Left lung (tissue), 10 donors: ENCODE data around the gene GPR42. TPM values are rescaled to one million over a fixed set of nuclear protein-coding genes. Genes with fewer than 3 reads are reported as not detected.

Experiments
- ATAC-seq: fragments of 200-7000 bp; cut with Tn5 transposase; one replicate; pipeline ENCODE4 v1.9.1; 2020; ENCODE audit warnings: moderate library complexity
- DNase-seq, 4 donors: peaks; one replicate each; pipeline ENCODE4 v3.0.0-alpha.2; 2013 to 2020
- H3K27ac ChIP-seq, 2 donors: fragments of 200-600 bp; sonication (generic) in 1 of 2; one replicate each; pipeline versions ENCODE4 v1.5.0 to v1.8.0; 2020 to 2021
- H3K27me3 ChIP-seq, 2 donors: fragments of 200-600 bp; sonication (generic) in 1 of 2; one replicate each; pipeline versions ENCODE4 v1.5.0 to v1.8.0; 2020 to 2021
- H3K36me3 ChIP-seq, 2 donors: fragments of 200-600 bp; sonication (generic) in 1 of 2; one replicate each; pipeline versions ENCODE4 v1.5.0 to v1.8.0; 2020 to 2021
- H3K4me1 ChIP-seq, 2 donors: fragments of 200-600 bp; one replicate each; pipeline ENCODE4 v1.8.0; 2021
- H3K4me3 ChIP-seq, 2 donors: fragments of 200-600 bp; sonication (generic) in 1 of 2; one replicate each; pipeline versions ENCODE4 v1.5.0 to v1.8.0; 2020 to 2021; ENCODE audit warnings: mild to moderate bottlenecking in 1 of 2
- H3K9me3 ChIP-seq, 2 donors: fragments of 200-600 bp; sonication (generic) in 1 of 2; one replicate each; pipeline versions ENCODE4 v1.5.0 to v1.8.0; 2020 to 2021
- intact Hi-C, 2 donors: fragments of 100-400 bp; cut with DNase I; formaldehyde crosslinking; loops; one replicate each; pipeline versions ENCODE4 v1.11.2 to v1.14.2; 2022
- polyA plus RNA-seq, 6 donors: library from polyadenylated mRNA; unstranded; fragments of 120-200 nt; gene quantifications; one replicate each; pipeline ENCODE4 v1.2.1, GENCODE V29; 2013; ENCODE audit not compliant: insufficient read length in 6 of 6
- total RNA-seq, 2 donors: library from RNA; stranded (reverse); fragmentation: NEBNext Ultra II Directional; extraction: Animal tissue kit (Norgen Biotek cat#: 25700); gene quantifications; one replicate each; pipeline ENCODE4 v1.2.1, GENCODE V29; 2021
- TF ChIP-seq, protein P1 (sequence below), 2 donors: fragments of 200-600 bp; sonication (generic) in 1 of 2; IDR thresholded peaks; one replicate each; pipeline versions ENCODE4 v1.5.0 to v1.8.0; 2021; ENCODE audit warnings: antibody characterized with exemption in 2 of 2
- donor health status: DM: no; HTN: yes; CAD: no.
- donor health status: DM: no; HTN: no; CAD: no.

The GPR42 gene
- total and polyA plus RNA-seq, 8 donors: 0.11 to 0.24 (median 0.14) TPM; not detected in 5

DNA sequence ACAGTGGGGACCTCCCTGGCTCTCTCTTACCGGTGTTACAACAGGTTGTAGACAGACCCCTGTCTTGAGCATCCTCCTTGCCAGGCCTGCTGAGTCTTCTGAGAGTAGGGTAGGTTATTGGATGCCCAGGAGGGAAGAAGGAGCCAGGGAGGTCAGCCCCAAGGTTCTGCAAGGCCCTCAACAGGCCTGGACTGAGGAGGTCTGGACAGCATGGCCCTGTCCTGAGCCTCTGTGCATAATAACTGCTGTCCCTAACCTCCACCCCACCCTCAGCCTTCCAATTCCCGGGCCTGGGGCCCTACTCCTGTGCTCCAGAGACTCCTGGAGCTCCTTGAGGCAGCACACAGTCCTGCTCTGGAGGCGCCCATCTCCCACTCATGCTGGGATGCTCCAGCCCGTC, 41.5 kb upstream of the GPR42 start:
- intact Hi-C loops: no loop called here
- H3K4me3 ChIP-seq: peak overlapping the region in 1 of 2 donors; percentile 10
- no peaks in the 10 kb centered on the region for H3K36me3 ChIP-seq
- H3K27me3 ChIP-seq: peaks cover 0 to 50% of the 10 kb centered on the region in 2 donors
- no peak for ATAC-seq
- peak in 1 of 4 donors; percentile 43 for DNase-seq
- peaks cover 0 to 14% of the 10 kb centered on the region in 2 donors for H3K4me1 ChIP-seq
- H3K9me3 ChIP-seq: no peaks in the 10 kb centered on the region
- TF ChIP-seq, protein P1, sequence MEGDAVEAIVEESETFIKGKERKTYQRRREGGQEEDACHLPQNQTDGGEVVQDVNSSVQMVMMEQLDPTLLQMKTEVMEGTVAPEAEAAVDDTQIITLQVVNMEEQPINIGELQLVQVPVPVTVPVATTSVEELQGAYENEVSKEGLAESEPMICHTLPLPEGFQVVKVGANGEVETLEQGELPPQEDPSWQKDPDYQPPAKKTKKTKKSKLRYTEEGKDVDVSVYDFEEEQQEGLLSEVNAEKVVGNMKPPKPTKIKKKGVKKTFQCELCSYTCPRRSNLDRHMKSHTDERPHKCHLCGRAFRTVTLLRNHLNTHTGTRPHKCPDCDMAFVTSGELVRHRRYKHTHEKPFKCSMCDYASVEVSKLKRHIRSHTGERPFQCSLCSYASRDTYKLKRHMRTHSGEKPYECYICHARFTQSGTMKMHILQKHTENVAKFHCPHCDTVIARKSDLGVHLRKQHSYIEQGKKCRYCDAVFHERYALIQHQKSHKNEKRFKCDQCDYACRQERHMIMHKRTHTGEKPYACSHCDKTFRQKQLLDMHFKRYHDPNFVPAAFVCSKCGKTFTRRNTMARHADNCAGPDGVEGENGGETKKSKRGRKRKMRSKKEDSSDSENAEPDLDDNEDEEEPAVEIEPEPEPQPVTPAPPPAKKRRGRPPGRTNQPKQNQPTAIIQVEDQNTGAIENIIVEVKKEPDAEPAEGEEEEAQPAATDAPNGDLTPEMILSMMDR (IDR thresholded peaks at IDR 0.05): no peak
- H3K27ac ChIP-seq: no peak overlapping the region

DNA sequence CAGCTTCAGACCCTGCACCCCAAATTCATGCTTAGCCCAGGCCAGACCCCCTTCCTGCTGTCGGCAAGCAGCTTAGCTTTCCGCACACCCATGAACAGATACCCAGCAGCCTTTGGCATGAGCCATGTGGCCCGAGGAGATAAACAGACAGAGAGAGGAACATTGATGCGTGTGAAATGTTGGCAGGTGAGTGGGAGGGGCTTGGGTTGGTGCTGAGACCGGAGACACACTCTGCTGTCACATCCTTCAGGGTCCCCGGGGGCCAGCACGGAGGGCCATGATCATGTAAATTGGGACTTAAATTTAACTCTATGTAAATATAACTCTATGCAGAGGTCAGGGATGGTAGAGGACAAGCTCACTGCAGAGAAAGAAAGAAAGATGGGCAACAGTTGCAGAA, 40.4 kb upstream of the GPR42 start:
- peaks cover 0 to 12% of the 10 kb centered on the region in 2 donors for H3K4me1 ChIP-seq
- peak in 1 of 4 donors; percentile 29 for DNase-seq
- no peaks in the 10 kb centered on the region for H3K9me3 ChIP-seq
- no peaks in the 10 kb centered on the region for H3K36me3 ChIP-seq
- intact Hi-C loops: no loop called here
- H3K27me3 ChIP-seq: peaks cover 0 to 51% of the 10 kb centered on the region in 2 donors
- ATAC-seq: no peak
- TF ChIP-seq, protein P1 (IDR thresholded peaks at IDR 0.05): no peak
- no peak overlapping the region for H3K27ac ChIP-seq
- H3K4me3 ChIP-seq: no peak overlapping the region

DNA sequence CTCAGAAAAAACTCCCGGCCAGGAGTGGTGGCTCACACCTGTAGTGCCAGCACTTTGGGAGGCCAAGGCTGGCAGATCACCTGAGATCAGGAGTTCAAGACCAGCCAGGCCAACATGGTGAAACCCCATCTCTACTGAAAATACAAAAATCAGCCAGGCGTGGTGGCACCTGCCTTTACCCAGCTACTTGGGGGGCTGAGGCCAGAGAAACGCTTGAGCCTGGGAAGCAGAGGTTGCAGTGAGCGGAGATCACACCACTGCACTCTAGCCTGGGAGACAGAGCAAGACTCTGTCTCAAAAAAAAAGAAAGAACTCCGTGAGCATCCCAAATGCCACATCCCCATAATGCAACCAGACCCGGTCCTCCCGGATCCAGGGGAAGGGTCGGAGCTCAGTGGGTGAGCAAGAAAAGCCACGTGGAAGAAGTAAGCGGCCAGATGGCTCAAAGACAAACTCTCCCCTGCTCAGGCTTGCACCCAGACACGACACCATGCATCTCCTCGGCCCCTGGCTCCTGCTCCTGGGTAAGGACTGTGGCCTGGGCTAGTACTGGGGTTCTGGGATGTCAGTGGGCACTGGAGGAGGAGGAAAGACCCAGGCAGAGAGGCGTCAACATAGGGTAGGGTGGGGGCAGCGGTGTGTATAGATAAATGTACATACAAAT, 39.2 kb upstream of the GPR42 start:
- H3K27ac ChIP-seq: no peak overlapping the region
- no peaks in the 10 kb centered on the region for H3K36me3 ChIP-seq
- intact Hi-C loops: no loop called here
- peaks cover 0 to 12% of the 10 kb centered on the region in 2 donors for H3K4me1 ChIP-seq
- H3K27me3 ChIP-seq: peaks cover 0 to 51% of the 10 kb centered on the region in 2 donors
- peak in 1 of 4 donors; percentile 41 for DNase-seq
- no peak for ATAC-seq
- no peaks in the 10 kb centered on the region for H3K9me3 ChIP-seq
- no peak overlapping the region for H3K4me3 ChIP-seq
- TF ChIP-seq, protein P1 (IDR thresholded peaks at IDR 0.05): no peak

DNA sequence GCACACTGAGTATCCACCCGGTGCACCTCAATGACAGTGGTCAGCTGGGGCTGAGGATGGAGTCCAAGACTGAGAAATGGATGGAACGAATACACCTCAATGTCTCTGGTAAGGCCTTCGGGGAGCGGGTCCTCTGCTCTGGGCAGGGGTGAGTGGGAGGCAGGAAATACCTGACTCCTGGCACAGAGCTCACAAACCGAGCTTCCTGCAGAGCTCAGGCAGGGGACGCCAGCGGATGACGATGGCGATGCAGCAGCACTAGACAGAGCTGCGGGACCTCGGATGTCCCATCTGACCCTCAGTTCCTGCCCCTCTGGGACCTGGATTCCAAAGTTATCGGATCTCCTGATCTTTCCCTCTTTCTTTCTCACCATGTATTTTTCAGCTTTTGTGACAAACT, 38.1 kb upstream of the GPR42 start:
- Histone ChIP-seq H3K27me3 (peaks cover 0 to 45% of the 10 kb centered on the region in 2 donors), H3K9me3 (no peaks in the 10 kb centered on the region), H3K27ac (no peak overlapping the region), H3K36me3 (no peaks in the 10 kb centered on the region), H3K4me3 (no peak overlapping the region), H3K4me1 (peaks cover 0 to 12% of the 10 kb centered on the region in 2 donors)
- no peak for ATAC-seq
- peak in 1 of 4 donors; percentile 52 for DNase-seq
- TF ChIP-seq, protein P1 (IDR thresholded peaks at IDR 0.05): no peak
- intact Hi-C loops: no loop called here

DNA sequence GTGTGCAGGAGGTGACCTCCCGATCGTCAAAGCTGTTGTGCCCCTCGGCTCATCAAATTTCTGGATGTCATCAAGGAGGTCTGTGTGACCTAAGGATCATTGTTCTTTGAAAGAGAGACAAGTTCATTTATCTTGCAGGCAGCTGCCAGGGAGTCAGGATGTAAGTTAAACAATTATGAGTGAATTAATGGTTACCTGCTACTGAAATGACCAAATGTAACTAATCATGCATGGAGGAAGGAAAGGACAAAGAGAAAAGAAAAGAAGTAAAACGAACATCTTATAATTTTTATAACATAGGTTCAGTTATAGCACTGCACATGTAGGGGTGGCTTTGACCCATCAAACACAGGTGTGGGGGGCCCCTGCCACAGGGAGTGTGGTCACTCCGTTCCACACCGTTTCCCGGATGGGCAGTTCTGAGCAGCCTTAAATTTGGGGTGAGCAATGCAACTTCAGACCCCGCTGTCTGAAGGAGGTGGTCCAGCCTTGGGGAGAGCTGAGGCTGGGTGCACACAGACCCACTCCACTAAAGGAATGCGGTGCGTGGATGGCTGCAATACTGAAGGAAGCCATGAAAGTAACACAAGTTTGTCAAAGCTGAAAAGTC, 36.6 kb upstream of the GPR42 start:
- H3K4me3 ChIP-seq: no peak overlapping the region
- peaks cover 0 to under 1% of the 10 kb centered on the region in 2 donors for H3K4me1 ChIP-seq
- DNase-seq (no peak), ATAC-seq (no peak)
- TF ChIP-seq, protein P1 (IDR thresholded peaks at IDR 0.05): no peak
- no peak overlapping the region for H3K27ac ChIP-seq
- no peaks in the 10 kb centered on the region for H3K36me3 ChIP-seq
- no peaks in the 10 kb centered on the region for H3K9me3 ChIP-seq
- peaks cover 0 to 40% of the 10 kb centered on the region in 2 donors for H3K27me3 ChIP-seq
- intact Hi-C loops: no loop called here
